SH-SY5Y (cell line): Measurements from ENCODE around the gene CLSTN2.

Experiments
- GATA2 ChIP-seq: IDR thresholded peaks from 2 replicates; pipeline ENCODE4 v1.6.1; 2011; ENCODE audit warnings: mild to moderate bottlenecking, low read depth, low read length
- GATA3 ChIP-seq: IDR thresholded peaks from 2 replicates; pipeline ENCODE4 v1.6.1; 2011; ENCODE audit warnings: low read depth, mild to moderate bottlenecking, low read length, moderate library complexity

GRCh38 chr3:139893963-139894642 lies 40.9 kb upstream of the CLSTN2 start:
- TF ChIP-seq GATA3 = no peak
- no peak for TF ChIP-seq GATA2
